IMR-90 (cell line): ENCODE data around the gene RALGPS1.

ENCODE experiments used
- CEBPB ChIP-seq: IDR thresholded peaks from 2 replicates; pipeline ENCODE4 v1.6.1; 2012; ENCODE audit warnings: low read depth, low read length, improper control_type of control experiment
- CTCF ChIP-seq: conservative IDR thresholded peaks from 2 replicates; pipeline ENCODE4 v1.5.1; 2012; ENCODE audit warnings: mild to moderate bottlenecking, low read depth, low read length, improper control_type of control experiment
- FOS ChIP-seq: fragments of 150-350 bp; IDR thresholded peaks from 2 replicates; pipeline ENCODE4 v1.6.1; 2016; ENCODE audit warnings: low read depth, low read length
- MAFK ChIP-seq: IDR thresholded peaks from 2 replicates; pipeline ENCODE4 v1.6.1; 2012; ENCODE audit warnings: low read depth, low read length, improper control_type of control experiment
- POLR2A ChIP-seq: IDR thresholded peaks from 2 replicates; pipeline ENCODE4 v1.6.1; 2012; ENCODE audit warnings: mild to moderate bottlenecking, low read depth, low read length
- RAD21 ChIP-seq: IDR thresholded peaks from 2 replicates; pipeline ENCODE4 v1.6.1; 2012; ENCODE audit warnings: low read length, improper control_type of control experiment
- RFX5 ChIP-seq: IDR thresholded peaks from 2 replicates; pipeline ENCODE4 v1.8.0; 2012; ENCODE audit warnings: low read depth, mild to moderate bottlenecking, low read length, moderate library complexity
- USF2 ChIP-seq: fragments of 150-350 bp; IDR thresholded peaks from 2 replicates; pipeline ENCODE4 v1.6.1; 2017; ENCODE audit warnings: mild to moderate bottlenecking, antibody characterized with exemption, low read length, low read depth

- TF ChIP-seq MAFK (no peak), CTCF (no peak), RAD21 (no peak), FOS (no peak), POLR2A (no peak), USF2 (no peak), CEBPB (no peak), RFX5 (no peak)
Measured at GRCh38 chr9:127091526-127091925, 176.9 kb downstream of the RALGPS1 start.
